Endothelial cell of umbilical vein (primary cell): ENCODE data around the gene ZNF385B. TPM values are rescaled to one million over a fixed set of nuclear protein-coding genes. Genes with fewer than 3 reads are reported as not detected.

Experiments
- BruUV-seq: library from RNA; stranded (reverse); fragments of 400-500 nt; replicated peaks from 2 replicates; lab custom pipeline; 2021; lab: Mats Ljungman, UMichigan
- CTCF ChIA-PET: fragments of 300-600, 350-600 bp; sonication (Branson Sonifier 250); formaldehyde crosslinking; loops from one replicate; lab custom pipeline; 2021; ENCODE audit warnings: antibody characterized with exemption, inconsistent platforms; lab: Charles Lee
- POLR2A ChIA-PET: fragments of 300-600, 350-600 bp; sonication (Branson Sonifier 250); formaldehyde crosslinking; loops from one replicate; lab custom pipeline; 2021; ENCODE audit warnings: antibody characterized with exemption, inconsistent platforms; lab: Charles Lee
- DNase-seq: peaks from one replicate; pipeline ENCODE4 v3.0.0-alpha.2; 2011; ENCODE audit warnings: low read depth, low spot score
- FAIRE-seq: peaks from 2 replicates; lab custom pipeline; 2011; peaks lifted over from hg19 to GRCh38; lab: Jason Lieb, UNC
- H2AFZ ChIP-seq: 2 replicates; pipeline ENCODE4 v1.6.0; 2012; ENCODE audit warnings: low read depth, low read length, control low read depth, inconsistent platforms
- H3K27ac ChIP-seq: 2 replicates; pipeline ENCODE4 v1.5.1; 2011; ENCODE audit warnings: low read depth, mild to moderate bottlenecking, control low read depth, low read length, moderate library complexity; ENCODE audit not compliant: insufficient read depth
- H3K27me3 ChIP-seq, 2 experiments: 2 replicates each; pipeline versions ENCODE4 v1.6.0 to v1.6.1; 2011; ENCODE audit warnings: low read length in 2 of 2, mixed read lengths in 1 of 2; ENCODE audit not compliant: control insufficient read depth in 2 of 2, insufficient read depth in 2 of 2
- H3K36me3 ChIP-seq, 2 experiments: 2 replicates in 1 of 2; 3 replicates in 1 of 2; pipeline ENCODE4 v1.5.1; 2011; ENCODE audit warnings: low read length in 2 of 2, mild to moderate bottlenecking in 1 of 2, moderate library complexity in 1 of 2; ENCODE audit not compliant: control insufficient read depth in 2 of 2, insufficient read depth in 2 of 2; ENCODE audit errors: extremely low read depth in 1 of 2
- H3K4me1 ChIP-seq: 3 replicates; pipeline ENCODE4 v1.5.1; 2011; ENCODE audit warnings: mild to moderate bottlenecking, low read length; ENCODE audit not compliant: control insufficient read depth, insufficient read depth; ENCODE audit errors: extremely low read depth
- H3K4me2 ChIP-seq: 2 replicates; pipeline ENCODE4 v1.6.1; 2011; ENCODE audit warnings: low read length, control low read depth, mixed read lengths; ENCODE audit not compliant: insufficient read depth
- H3K4me3 ChIP-seq, 3 experiments: fragments of 200-600 bp in 1 of 3; sonication (generic), shearing (Covaris generic) in 1 of 3; replicated peaks in 1 of 3; 2 replicates each; pipeline ENCODE4 v1.5.1; 2011 to 2016; ENCODE audit warnings: control low read depth in 3 of 3, low read length in 3 of 3, mild to moderate bottlenecking in 2 of 3, inconsistent platforms in 1 of 3, low read depth in 1 of 3, moderate library complexity in 1 of 3; ENCODE audit not compliant: insufficient read depth in 1 of 3
- H3K79me2 ChIP-seq: 2 replicates; pipeline ENCODE4 v1.6.0; 2012; ENCODE audit warnings: low read length, inconsistent platforms; ENCODE audit not compliant: control insufficient read depth, insufficient read depth
- H3K9ac ChIP-seq: replicated peaks from 2 replicates; pipeline ENCODE3; 2011; ENCODE audit warnings: low read length, control low read depth; ENCODE audit not compliant: insufficient read depth; ENCODE audit errors: extremely low read depth
- H3K9me1 ChIP-seq: replicated peaks from 3 replicates; pipeline ENCODE4 v1.6.0; 2011; ENCODE audit warnings: mild to moderate bottlenecking, low read length; ENCODE audit not compliant: control insufficient read depth, insufficient read depth; ENCODE audit errors: extremely low read depth
- H3K9me3 ChIP-seq: replicated peaks from 2 replicates; pipeline ENCODE4 v1.5.1; 2012; ENCODE audit warnings: low read length, inconsistent platforms; ENCODE audit not compliant: control insufficient read depth, insufficient read depth
- H4K20me1 ChIP-seq: replicated peaks from 2 replicates; pipeline ENCODE3; 2011; ENCODE audit warnings: mild to moderate bottlenecking, low read length; ENCODE audit not compliant: control insufficient read depth, insufficient read depth; ENCODE audit errors: extremely low read depth
- CTCF ChIP-seq, 2 donors: IDR thresholded peaks; 1 replicate in 1 of 2; 2 replicates in 1 of 2; pipeline ENCODE4 v1.5.1; 2011; ENCODE audit warnings: low read length in 2 of 2, mild to moderate bottlenecking in 2 of 2, moderate library complexity in 2 of 2, control low read depth in 1 of 2, inconsistent platforms in 1 of 2, low read depth in 1 of 2; ENCODE audit not compliant: insufficient read depth in 1 of 2; ENCODE audit errors: extremely low read depth in 1 of 2
- EZH2 ChIP-seq: IDR thresholded peaks from 2 replicates; pipeline ENCODE4 v1.6.1; 2012; ENCODE audit warnings: borderline replicate concordance, low read depth, mild to moderate bottlenecking, moderate library complexity, low read length, inconsistent platforms; ENCODE audit not compliant: severe bottlenecking
- FOS ChIP-seq: IDR thresholded peaks from 2 replicates; pipeline ENCODE4 v1.6.1; 2011; ENCODE audit warnings: mild to moderate bottlenecking, low read length, moderate library complexity, borderline replicate concordance; ENCODE audit not compliant: insufficient read depth
- GATA2 ChIP-seq: IDR thresholded peaks from 2 replicates; pipeline ENCODE4 v1.7.0; 2011; ENCODE audit warnings: low read depth, mild to moderate bottlenecking, moderate library complexity, mixed read lengths, low read length; ENCODE audit not compliant: insufficient read length, insufficient read depth
- JUN ChIP-seq: IDR thresholded peaks from 2 replicates; pipeline ENCODE4 v1.6.1; 2011; ENCODE audit warnings: borderline replicate concordance, low read depth; ENCODE audit not compliant: insufficient read length, insufficient read depth
- MAX ChIP-seq: IDR thresholded peaks from 2 replicates; pipeline ENCODE4 v1.6.1; 2011; ENCODE audit not compliant: insufficient read depth, insufficient read length
- MYC ChIP-seq: IDR thresholded peaks from one replicate; pipeline ENCODE4 v1.6.1; 2011; ENCODE audit warnings: mild to moderate bottlenecking, low read depth, low read length
- POLR2A ChIP-seq: IDR thresholded peaks from 2 replicates; pipeline ENCODE4 v1.6.1; 2012; ENCODE audit warnings: low read depth, mild to moderate bottlenecking, control low read depth, low read length
- POLR2AphosphoS5 ChIP-seq: IDR thresholded peaks from 2 replicates; pipeline ENCODE4 v1.6.1; 2012; ENCODE audit warnings: low read depth, mild to moderate bottlenecking, control low read depth, low read length, moderate library complexity; ENCODE audit not compliant: insufficient read depth
- dilution Hi-C: fragments of 300-500 bp; cut with MboI; formaldehyde crosslinking; loops from one replicate; pipeline ENCODE4 v1.15.0; 2019; ENCODE audit warnings: low sequenced_read_pairs; ENCODE audit not compliant: extremely low pct_ligation_motif_present
- intact Hi-C: fragments of 100-400 bp; cut with micrococcal nuclease; formaldehyde crosslinking; loops from one replicate; pipeline ENCODE4 v1.10.0; 2022
- polyA plus RNA-seq, 4 experiments: library from polyadenylated mRNA; depleted of rRNA in 3 of 4; stranded (reverse) in 3 of 4; unstranded in 1 of 4; fragments of >200 nt; gene quantifications; 2 replicates each; pipeline versions ENCODE4 v1.2.1 to v1.2.3, GENCODE V29; 2011 to 2012; ENCODE audit warnings: missing spikeins in 1 of 4
- total RNA-seq: library from RNA; stranded (reverse); gene quantifications from 2 replicates; pipeline ENCODE4 v1.2.3, GENCODE V29; 2021

ZNF385B gene
- total and polyA plus RNA-seq, 2 donors (not counting 3 experiments of a cell fraction or from before 2014, with no cell fraction given) = not detected

GRCh38 chr2:179614121-179614520 is 247.3 kb downstream of the ZNF385B start:
- H3K4me2 ChIP-seq = no peak overlapping the region
- dilution Hi-C loops = no loop called here

GRCh38 chr2:179613701-179614100 is 247.7 kb downstream of the ZNF385B start:
- no peak overlapping the region for H3K9ac ChIP-seq
- FAIRE-seq (no peak), DNase-seq (no peak)
- H3K9me1 ChIP-seq = no peaks in the 10 kb centered on the region
- no peaks in the 10 kb centered on the region for H3K4me1 ChIP-seq
- H3K36me3 ChIP-seq = no peaks in the 10 kb centered on the region
- no peak overlapping the region for H2AFZ ChIP-seq
- H3K9me3 ChIP-seq = no peaks in the 10 kb centered on the region
- no peak overlapping the region for H3K4me3 ChIP-seq
- no peaks in the 10 kb centered on the region for H4K20me1 ChIP-seq
- intact Hi-C loops = no loop called here
- dilution Hi-C loops = no loop called here
- ChIA-PET CTCF (interaction anchor here (1.3 kb wide), 1 partner anchor 203 kb away, joined by 4 read pairs; no protein-coding TSS in a partner anchor), POLR2A (no interaction called here)
- no TSS peak for BruUV-seq
- H3K27ac ChIP-seq = no peak overlapping the region
- TF ChIP-seq MAX (no peak), EZH2 (no peak), POLR2AphosphoS5 (no peak), GATA2 (no peak), JUN (no peak), POLR2A (no peak), FOS (no peak), CTCF (IDR thresholded peaks at IDR 0.05; ENCODE audit: extremely low read depth in 1 of 2, insufficient read depth in 1 of 2, low read depth in 1 of 2, low read length in 2 of 2) (no peak), MYC (no peak)
- H3K27me3 ChIP-seq = no peaks in the 10 kb centered on the region
- H3K79me2 ChIP-seq = no peaks in the 10 kb centered on the region
- H3K4me2 ChIP-seq = no peak overlapping the region

More at GRCh38 chr2:179614121-179614520, 247.3 kb downstream of the ZNF385B start:
- Histone ChIP-seq H3K36me3 (no peaks in the 10 kb centered on the region), H3K9me1 (no peaks in the 10 kb centered on the region), H3K27me3 (no peaks in the 10 kb centered on the region), H3K9ac (no peak overlapping the region), H3K27ac (no peak overlapping the region), H3K4me1 (no peaks in the 10 kb centered on the region), H3K79me2 (no peaks in the 10 kb centered on the region), H3K4me3 (no peak overlapping the region), H2AFZ (no peak overlapping the region), H4K20me1 (no peaks in the 10 kb centered on the region), H3K9me3 (no peaks in the 10 kb centered on the region)
- DNase-seq = no peak
- ChIA-PET POLR2A (no interaction called here), CTCF (interaction anchor here (1.3 kb wide), 1 partner anchor 203 kb away, joined by 4 read pairs; no protein-coding TSS in a partner anchor)
- FAIRE-seq = no peak
- TF ChIP-seq EZH2 = no peak
- intact Hi-C loops = no loop called here
- no TSS peak for BruUV-seq
